ENCODE results near the gene SETBP1.

DNA sequence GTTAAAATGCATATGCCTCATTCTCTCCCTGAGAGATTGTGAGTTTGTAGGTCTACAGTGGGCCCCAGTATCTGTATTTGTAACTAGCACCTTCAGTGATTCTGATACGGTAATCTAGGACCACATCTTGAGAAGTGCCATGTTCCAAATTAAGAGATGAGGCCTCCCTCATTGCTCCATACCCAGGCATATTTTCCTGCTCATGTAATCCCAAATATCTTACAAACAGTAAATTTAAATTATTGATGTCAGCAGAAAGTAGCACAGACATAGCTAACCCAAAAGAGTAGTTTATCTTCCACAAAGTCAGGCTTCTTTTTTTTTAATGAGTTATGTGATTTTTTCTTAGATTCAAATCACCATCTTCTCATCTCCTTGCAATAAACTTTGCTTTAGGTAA, 263.8 kb downstream of the SETBP1 start:
- TF ChIP-seq, protein P1, sequence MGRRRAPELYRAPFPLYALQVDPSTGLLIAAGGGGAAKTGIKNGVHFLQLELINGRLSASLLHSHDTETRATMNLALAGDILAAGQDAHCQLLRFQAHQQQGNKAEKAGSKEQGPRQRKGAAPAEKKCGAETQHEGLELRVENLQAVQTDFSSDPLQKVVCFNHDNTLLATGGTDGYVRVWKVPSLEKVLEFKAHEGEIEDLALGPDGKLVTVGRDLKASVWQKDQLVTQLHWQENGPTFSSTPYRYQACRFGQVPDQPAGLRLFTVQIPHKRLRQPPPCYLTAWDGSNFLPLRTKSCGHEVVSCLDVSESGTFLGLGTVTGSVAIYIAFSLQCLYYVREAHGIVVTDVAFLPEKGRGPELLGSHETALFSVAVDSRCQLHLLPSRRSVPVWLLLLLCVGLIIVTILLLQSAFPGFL (CRISPR knock-in tag; IDR thresholded peaks at IDR 0.05; ENCODE audit: borderline replicate concordance), result no peak
- TF ChIP-seq, protein P2, sequence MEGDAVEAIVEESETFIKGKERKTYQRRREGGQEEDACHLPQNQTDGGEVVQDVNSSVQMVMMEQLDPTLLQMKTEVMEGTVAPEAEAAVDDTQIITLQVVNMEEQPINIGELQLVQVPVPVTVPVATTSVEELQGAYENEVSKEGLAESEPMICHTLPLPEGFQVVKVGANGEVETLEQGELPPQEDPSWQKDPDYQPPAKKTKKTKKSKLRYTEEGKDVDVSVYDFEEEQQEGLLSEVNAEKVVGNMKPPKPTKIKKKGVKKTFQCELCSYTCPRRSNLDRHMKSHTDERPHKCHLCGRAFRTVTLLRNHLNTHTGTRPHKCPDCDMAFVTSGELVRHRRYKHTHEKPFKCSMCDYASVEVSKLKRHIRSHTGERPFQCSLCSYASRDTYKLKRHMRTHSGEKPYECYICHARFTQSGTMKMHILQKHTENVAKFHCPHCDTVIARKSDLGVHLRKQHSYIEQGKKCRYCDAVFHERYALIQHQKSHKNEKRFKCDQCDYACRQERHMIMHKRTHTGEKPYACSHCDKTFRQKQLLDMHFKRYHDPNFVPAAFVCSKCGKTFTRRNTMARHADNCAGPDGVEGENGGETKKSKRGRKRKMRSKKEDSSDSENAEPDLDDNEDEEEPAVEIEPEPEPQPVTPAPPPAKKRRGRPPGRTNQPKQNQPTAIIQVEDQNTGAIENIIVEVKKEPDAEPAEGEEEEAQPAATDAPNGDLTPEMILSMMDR (IDR thresholded peaks at IDR 0.05), result no peak
- TF ChIP-seq SP1 (CRISPR knock-in tag; conservative IDR thresholded peaks at IDR 0.05) (no peak), ZNF121 (CRISPR knock-in tag; IDR thresholded peaks at IDR 0.05) (no peak), ATF1 (CRISPR knock-in tag; IDR thresholded peaks at IDR 0.05) (no peak), ETV6 (CRISPR knock-in tag; IDR thresholded peaks at IDR 0.05) (no peak), CBFB (CRISPR knock-in tag; IDR thresholded peaks at IDR 0.05; ENCODE audit: low read depth) (no peak), GRHL2 (CRISPR knock-in tag; IDR thresholded peaks at IDR 0.05; ENCODE audit: insufficient replicate concordance, severe bottlenecking) (no peak), FOXJ3 (CRISPR knock-in tag; IDR thresholded peaks at IDR 0.05; ENCODE audit: borderline replicate concordance) (no peak)
- TF ChIP-seq, protein P3, sequence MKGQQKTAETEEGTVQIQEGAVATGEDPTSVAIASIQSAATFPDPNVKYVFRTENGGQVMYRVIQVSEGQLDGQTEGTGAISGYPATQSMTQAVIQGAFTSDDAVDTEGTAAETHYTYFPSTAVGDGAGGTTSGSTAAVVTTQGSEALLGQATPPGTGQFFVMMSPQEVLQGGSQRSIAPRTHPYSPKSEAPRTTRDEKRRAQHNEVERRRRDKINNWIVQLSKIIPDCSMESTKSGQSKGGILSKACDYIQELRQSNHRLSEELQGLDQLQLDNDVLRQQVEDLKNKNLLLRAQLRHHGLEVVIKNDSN (CRISPR knock-in tag; IDR thresholded peaks at IDR 0.05), result no peak
- TF ChIP-seq, protein P4, sequence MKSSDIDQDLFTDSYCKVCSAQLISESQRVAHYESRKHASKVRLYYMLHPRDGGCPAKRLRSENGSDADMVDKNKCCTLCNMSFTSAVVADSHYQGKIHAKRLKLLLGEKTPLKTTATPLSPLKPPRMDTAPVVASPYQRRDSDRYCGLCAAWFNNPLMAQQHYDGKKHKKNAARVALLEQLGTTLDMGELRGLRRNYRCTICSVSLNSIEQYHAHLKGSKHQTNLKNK (CRISPR knock-in tag; IDR thresholded peaks at IDR 0.05), result no peak
- TF ChIP-seq, protein P5, sequence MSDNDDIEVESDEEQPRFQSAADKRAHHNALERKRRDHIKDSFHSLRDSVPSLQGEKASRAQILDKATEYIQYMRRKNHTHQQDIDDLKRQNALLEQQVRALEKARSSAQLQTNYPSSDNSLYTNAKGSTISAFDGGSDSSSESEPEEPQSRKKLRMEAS (CRISPR knock-in tag; IDR thresholded peaks at IDR 0.05), result no peak
- TF ChIP-seq, protein P6, sequence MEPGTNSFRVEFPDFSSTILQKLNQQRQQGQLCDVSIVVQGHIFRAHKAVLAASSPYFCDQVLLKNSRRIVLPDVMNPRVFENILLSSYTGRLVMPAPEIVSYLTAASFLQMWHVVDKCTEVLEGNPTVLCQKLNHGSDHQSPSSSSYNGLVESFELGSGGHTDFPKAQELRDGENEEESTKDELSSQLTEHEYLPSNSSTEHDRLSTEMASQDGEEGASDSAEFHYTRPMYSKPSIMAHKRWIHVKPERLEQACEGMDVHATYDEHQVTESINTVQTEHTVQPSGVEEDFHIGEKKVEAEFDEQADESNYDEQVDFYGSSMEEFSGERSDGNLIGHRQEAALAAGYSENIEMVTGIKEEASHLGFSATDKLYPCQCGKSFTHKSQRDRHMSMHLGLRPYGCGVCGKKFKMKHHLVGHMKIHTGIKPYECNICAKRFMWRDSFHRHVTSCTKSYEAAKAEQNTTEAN (CRISPR knock-in tag; IDR thresholded peaks at IDR 0.05), result no peak
